Measurements from ENCODE around the gene CENPN. TPM values are rescaled to one million over a fixed set of nuclear protein-coding genes. Genes with fewer than 3 reads are reported as not detected.

The CENPN gene
- total RNA-seq, 1 experiment from 2014 or later = 78.6 TPM

- H4K20me1 ChIP-seq (ENCODE audit: control insufficient read depth, insufficient read depth, insufficient read length) = no peaks in the 10 kb centered on the region
Measured at GRCh38 chr16:81042821-81043220, 35.8 kb downstream of the CENPN start.

More at GRCh38 chr16:81042821-81043220, 35.8 kb downstream of the CENPN start:
- no peak overlapping the region for H3K4me3 Mint-ChIP-seq
- no peaks in the 10 kb centered on the region for H3K9me3 ChIP-seq (ENCODE audit: control insufficient read depth, low read depth, low read length)
- no peaks in the 10 kb centered on the region for H3K27me3 ChIP-seq (ENCODE audit: insufficient read depth, low read length)
- no peaks in the 10 kb centered on the region for H3K4me1 ChIP-seq (ENCODE audit: insufficient read depth, low read length)
- H3K14ac ChIP-seq (ENCODE audit: insufficient read depth, low read length) = no peak overlapping the region
- H2BK5ac ChIP-seq (ENCODE audit: insufficient read length, low read length) = no peak overlapping the region
- H2BK12ac ChIP-seq (ENCODE audit: insufficient read length, low read depth, low read length) = no peak overlapping the region
- no peaks in the 10 kb centered on the region for H3K79me2 ChIP-seq (ENCODE audit: insufficient read depth, low read length)
- no peak overlapping the region for H2BK15ac ChIP-seq (ENCODE audit: low read depth, low read length)
- peaks cover 4 to 5% of the 10 kb centered on the region in 2 experiments; a peak in 3 of 4 replicates for H3K4me1 Mint-ChIP-seq
- H3K56ac ChIP-seq (ENCODE audit: insufficient read length, low read depth, low read length) = no peak overlapping the region
- no peak overlapping the region for H2BK120ac ChIP-seq (ENCODE audit: low read depth, low read length, poor library complexity, severe bottlenecking)
- H4K5ac ChIP-seq (ENCODE audit: insufficient read length, low read depth, low read length) = no peak overlapping the region
- H4K91ac ChIP-seq (ENCODE audit: insufficient read length, low read depth, low read length) = no peak overlapping the region
- H3K23ac ChIP-seq (ENCODE audit: insufficient read length, low read depth, low read length) = no peak overlapping the region
- no peak overlapping the region for H3K18ac ChIP-seq (ENCODE audit: insufficient read length, low read depth, low read length)
- no peak overlapping the region for H3K4me2 ChIP-seq (ENCODE audit: insufficient read depth, insufficient read length, low read length)
- H4K8ac ChIP-seq (replicated peaks; ENCODE audit: insufficient read length, low read depth, low read length) = no peak overlapping the region
- no peaks in the 10 kb centered on the region for H3K27me3 Mint-ChIP-seq (ENCODE audit: low read depth)
- H3K9me3 Mint-ChIP-seq = no peaks in the 10 kb centered on the region
- H3K23me2 ChIP-seq (ENCODE audit: insufficient read length, low read depth, low read length, poor library complexity, severe bottlenecking) = no peaks in the 10 kb centered on the region
- H3K4ac ChIP-seq (ENCODE audit: low read depth, low read length) = no peak overlapping the region
- H3T11ph ChIP-seq (ENCODE audit: low read length) = no peak overlapping the region
- H3K27ac ChIP-seq (ENCODE audit: insufficient read length, low read depth, low read length) = no peak overlapping the region
- no peak overlapping the region for H3K9ac ChIP-seq (ENCODE audit: extremely low read depth, insufficient read length, low read length)
- TF ChIP-seq CTCF (conservative IDR thresholded peaks at IDR 0.05) = no peak
- no peak for DNase-seq
- no peak overlapping the region for H2BK20ac ChIP-seq (ENCODE audit: low read depth, low read length, poor library complexity, severe bottlenecking)
- no peak overlapping the region for H2AK5ac ChIP-seq (ENCODE audit: insufficient read length, low read length)
- no peak overlapping the region for H2AFZ ChIP-seq (ENCODE audit: low read length)
- no CpG with 5 or more reads among the region's 2 CpGs for WGBS (ENCODE audit: extremely low coverage, insufficient read length, low lambda C conversion rate)
- peaks cover 34 to 65% (median 65%) of the 10 kb centered on the region in 3 experiments; a peak in 6 of 7 replicates for H3K36me3 Mint-ChIP-seq (ENCODE audit: insufficient read depth in 1 of 3, low read depth in 3 of 3)
- no peak overlapping the region for H3K27ac Mint-ChIP-seq
- H3K79me1 ChIP-seq (ENCODE audit: insufficient read depth, low read depth, low read length, poor library complexity, severe bottlenecking) = no peaks in the 10 kb centered on the region
